SK-N-SH treated with all-trans-retinoic acid at 6 μM for 48 hours (cell line): Measurements from ENCODE around the gene LRRC7.

Source experiments
- ATAC-seq: fragments of 200-7000 bp; cut with Tn5 transposase; 3 replicates; pipeline ENCODE4 v1.9.1; 2020; ENCODE audit warnings: mild to moderate bottlenecking, moderate library complexity
- ARNTL ChIP-seq: fragments of 450-650 bp; formaldehyde crosslinking; IDR thresholded peaks from 2 replicates; pipeline ENCODE4 v1.5.0; 2020; ENCODE audit warnings: low read depth, mild to moderate bottlenecking, moderate library complexity, borderline replicate concordance
- BACH2 ChIP-seq: fragments of 250-450 bp; sonication (Bioruptor Pico); IDR thresholded peaks from 2 replicates; pipeline ENCODE4 v1.9.0; 2021; ENCODE audit warnings: mild to moderate bottlenecking, borderline replicate concordance
- CREB5 ChIP-seq: fragments of 250-450 bp; sonication (Bioruptor Pico); IDR thresholded peaks from 2 replicates; pipeline ENCODE4 v1.5.1; 2020; ENCODE audit warnings: low read depth, mild to moderate bottlenecking, moderate library complexity
- CSDC2 ChIP-seq: fragments of 250-450 bp; sonication (Bioruptor Pico); IDR thresholded peaks from 2 replicates; pipeline ENCODE4 v1.5.0; 2020; ENCODE audit warnings: mild to moderate bottlenecking, moderate library complexity
- CSRNP3 ChIP-seq: fragments of 250-450 bp; sonication (Bioruptor Pico); IDR thresholded peaks from 2 replicates; pipeline ENCODE4 v1.5.1; 2021; ENCODE audit warnings: mild to moderate bottlenecking, moderate library complexity
- ESRRG ChIP-seq: fragments of 250-450 bp; sonication (Bioruptor Pico); IDR thresholded peaks from 2 replicates; pipeline ENCODE4 v1.6.1; 2021; ENCODE audit warnings: mild to moderate bottlenecking
- GLIS3 ChIP-seq: fragments of 250-450 bp; sonication (Bioruptor Pico); IDR thresholded peaks from 2 replicates; pipeline ENCODE4 v1.5.0; 2020; ENCODE audit warnings: mild to moderate bottlenecking, moderate library complexity
- ISL1 ChIP-seq: fragments of 250-450 bp; sonication (Bioruptor Pico); IDR thresholded peaks from 2 replicates; pipeline ENCODE4 v2.1.2; 2022; ENCODE audit warnings: mild to moderate bottlenecking, moderate library complexity
- OSR1 ChIP-seq: fragments of 250-450 bp; sonication (Bioruptor Pico); IDR thresholded peaks from 2 replicates; pipeline ENCODE4 v1.8.0; 2022; ENCODE audit warnings: moderate library complexity, mild to moderate bottlenecking, inconsistent platforms
- PATZ1 ChIP-seq: fragments of 250-450 bp; sonication (Bioruptor Pico); IDR thresholded peaks from 2 replicates; pipeline ENCODE4 v1.8.0; 2020; ENCODE audit warnings: mild to moderate bottlenecking, moderate library complexity, borderline replicate concordance
- PPARA ChIP-seq: fragments of 250-450 bp; sonication (Bioruptor Pico); IDR thresholded peaks from 2 replicates; pipeline ENCODE4 v1.5.0; 2020; ENCODE audit warnings: mild to moderate bottlenecking, borderline replicate concordance
- RARB ChIP-seq: fragments of 250-450 bp; sonication (Bioruptor Pico); IDR thresholded peaks from 2 replicates; pipeline ENCODE4 v1.8.0; 2021; ENCODE audit warnings: mild to moderate bottlenecking, moderate library complexity
- SNAI2 ChIP-seq: fragments of 250-450 bp; sonication (Bioruptor Pico); IDR thresholded peaks from 2 replicates; pipeline ENCODE4 v1.5.0; 2020; ENCODE audit warnings: mild to moderate bottlenecking, moderate library complexity
- TOX ChIP-seq: fragments of 250-450 bp; sonication (Bioruptor Pico); IDR thresholded peaks from 2 replicates; pipeline ENCODE4 v1.8.0; 2021; ENCODE audit warnings: mild to moderate bottlenecking, moderate library complexity, borderline replicate concordance
- ZFP3 ChIP-seq: fragments of 250-450 bp; sonication (Bioruptor Pico); IDR thresholded peaks from 2 replicates; pipeline ENCODE4 v1.5.0; 2020; ENCODE audit warnings: mild to moderate bottlenecking, moderate library complexity
- ZFP30 ChIP-seq: fragments of 450-650 bp; formaldehyde crosslinking; IDR thresholded peaks from 2 replicates; pipeline ENCODE4 v1.5.0; 2022; ENCODE audit warnings: mild to moderate bottlenecking, moderate library complexity
- ZNF565 ChIP-seq: fragments of 450-650 bp; formaldehyde crosslinking; conservative IDR thresholded peaks from 2 replicates; pipeline ENCODE4 v1.5.0; 2020; ENCODE audit warnings: low read depth, mild to moderate bottlenecking, moderate library complexity
- ZNF70 ChIP-seq: fragments of 450-650 bp; formaldehyde crosslinking; IDR thresholded peaks from 2 replicates; pipeline ENCODE4 v1.5.0; 2020; ENCODE audit warnings: mild to moderate bottlenecking, moderate library complexity
- TF ChIP-seq, protein P1 (sequence below): fragments of 250-450 bp; sonication (Bioruptor Pico); IDR thresholded peaks from 2 replicates; pipeline ENCODE4 v1.8.0; 2021; ENCODE audit warnings: low read depth, mild to moderate bottlenecking, moderate library complexity, borderline replicate concordance

LRRC7 gene

DNA sequence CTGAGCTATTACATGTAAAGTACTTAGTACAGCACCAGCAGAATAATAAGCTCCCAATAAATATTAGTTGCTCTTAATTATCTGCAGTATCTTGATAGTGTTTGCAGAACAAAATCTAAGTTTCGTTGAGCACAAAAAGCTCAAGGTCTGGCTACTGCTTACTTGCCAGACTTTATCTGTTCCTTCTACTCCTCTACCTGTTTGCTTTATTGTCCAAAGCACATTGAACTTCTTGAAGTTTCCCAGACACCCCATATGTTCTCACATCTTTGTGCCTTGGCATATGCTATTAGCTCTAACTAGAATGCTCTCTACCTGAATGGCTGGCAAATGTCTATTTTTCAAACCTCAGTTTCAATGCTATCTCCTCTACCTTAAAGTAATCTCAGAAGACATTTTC, 582.7 kb downstream of the LRRC7 start (continued):
- TF ChIP-seq CREB5 (CRISPR knock-in tag), result no peak

DNA sequence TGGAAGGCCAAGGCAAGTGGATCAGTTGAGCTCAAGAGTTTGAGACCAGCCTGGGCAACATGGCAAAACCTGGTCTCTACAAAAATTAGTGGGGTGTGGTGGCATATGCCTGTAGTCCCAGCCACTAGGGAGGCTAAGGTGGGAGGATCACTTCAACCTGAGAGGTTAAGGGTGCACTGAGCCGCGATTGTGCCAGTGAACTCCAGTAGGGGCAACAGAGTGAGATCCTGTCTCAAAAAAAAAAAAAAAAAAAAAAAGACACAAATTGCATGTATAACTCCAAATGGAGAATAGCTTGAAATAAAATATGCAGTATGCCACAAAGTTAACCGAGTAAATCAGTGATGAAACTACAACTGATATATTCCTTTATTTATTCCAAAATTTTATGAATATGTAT, 586.0 kb downstream of the LRRC7 start:
- TF ChIP-seq ESRRG (CRISPR knock-in tag) (no peak), GLIS3 (CRISPR knock-in tag) (no peak), ISL1 (no peak), ARNTL (CRISPR knock-in tag) (no peak), ZFP3 (CRISPR knock-in tag) (no peak), CREB5 (CRISPR knock-in tag) (no peak), TOX (CRISPR knock-in tag) (no peak), CSRNP3 (CRISPR knock-in tag) (no peak), PATZ1 (CRISPR knock-in tag) (no peak), ZNF70 (CRISPR knock-in tag) (no peak), BACH2 (CRISPR knock-in tag) (no peak), ZFP30 (CRISPR knock-in tag) (no peak), RARB (no peak), PPARA (CRISPR knock-in tag) (no peak), CSDC2 (no peak)
- ATAC-seq, result no peak

DNA sequence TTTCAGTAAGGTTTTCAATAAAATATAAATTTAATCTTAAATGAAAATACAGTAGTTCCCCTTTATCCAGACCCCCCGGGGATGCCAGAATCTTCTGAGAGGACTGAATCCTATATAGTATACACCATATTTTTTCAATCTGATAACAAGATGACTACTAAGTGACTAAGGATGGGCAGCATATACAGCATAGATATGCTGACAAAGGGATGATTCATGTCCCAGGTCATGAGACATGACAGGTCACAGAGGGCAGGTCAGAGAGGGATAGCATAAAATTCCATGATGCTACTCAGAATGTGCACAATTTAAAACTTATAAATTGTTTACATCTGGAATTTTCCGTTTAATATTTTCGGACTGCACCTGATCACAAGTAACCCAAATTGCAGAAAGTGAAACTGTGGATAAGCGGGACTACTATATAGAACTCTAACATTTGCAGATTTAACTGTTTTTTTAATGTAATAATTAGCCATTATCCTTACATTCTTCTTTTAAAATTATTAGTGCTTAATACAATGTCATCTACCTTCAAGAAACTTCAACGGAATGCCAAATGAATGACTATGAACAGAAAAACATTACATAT, 588.9 kb downstream of the LRRC7 start:
- TF ChIP-seq CSDC2, result no peak
- ATAC-seq, result peak; percentile 71

DNA sequence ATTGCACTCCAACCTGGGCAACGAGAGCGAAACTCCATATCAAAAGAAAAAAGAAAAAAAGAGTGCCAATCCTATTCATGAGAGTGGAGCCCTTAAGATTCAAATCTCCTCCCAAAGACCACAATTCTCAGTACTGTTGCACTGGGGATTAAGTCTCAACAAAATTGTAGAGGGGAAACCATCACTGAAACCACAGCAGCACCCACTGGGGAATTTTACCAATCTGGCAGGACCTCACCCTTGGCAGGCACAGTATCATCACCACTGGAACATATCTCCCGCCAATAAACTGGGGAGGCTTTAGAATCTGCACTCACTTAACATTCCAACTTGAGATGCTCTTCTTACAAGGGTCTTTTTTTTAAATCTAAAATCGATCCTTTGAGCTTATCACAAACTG, 596.6 kb downstream of the LRRC7 start:
- no peak for TF ChIP-seq CSDC2
- TF ChIP-seq ESRRG (CRISPR knock-in tag), result no peak
- no peak for TF ChIP-seq ZNF565
- TF ChIP-seq CSRNP3 (CRISPR knock-in tag), result no peak
- no peak for TF ChIP-seq GLIS3 (CRISPR knock-in tag)
- TF ChIP-seq TOX (CRISPR knock-in tag), result no peak
- no peak for TF ChIP-seq ISL1
- TF ChIP-seq OSR1, result no peak
- no peak for TF ChIP-seq SNAI2 (CRISPR knock-in tag)
- no peak for TF ChIP-seq CREB5 (CRISPR knock-in tag)
- no peak for TF ChIP-seq ZNF70 (CRISPR knock-in tag)
- ATAC-seq, result no peak

DNA sequence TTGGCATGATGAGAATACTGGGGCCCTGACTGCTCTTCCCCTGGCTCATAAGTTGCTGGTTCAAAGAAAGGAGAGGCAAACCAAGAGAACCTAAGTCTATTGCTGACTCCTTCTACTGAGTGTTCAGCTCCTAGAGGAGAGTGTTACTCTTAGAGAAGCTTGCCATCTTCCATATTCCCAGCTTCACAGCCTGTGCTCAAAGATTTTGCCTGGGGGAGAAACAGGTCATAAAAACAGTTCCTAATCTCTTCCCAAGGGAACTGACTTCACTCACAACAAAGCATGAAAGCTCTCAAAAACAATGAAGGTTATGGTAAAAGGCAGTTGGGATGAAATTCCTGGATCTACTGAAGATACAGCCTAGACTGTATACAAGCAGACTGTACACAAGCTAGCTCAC, 600.6 kb downstream of the LRRC7 start:
- no peak for ATAC-seq
- TF ChIP-seq, protein P1, sequence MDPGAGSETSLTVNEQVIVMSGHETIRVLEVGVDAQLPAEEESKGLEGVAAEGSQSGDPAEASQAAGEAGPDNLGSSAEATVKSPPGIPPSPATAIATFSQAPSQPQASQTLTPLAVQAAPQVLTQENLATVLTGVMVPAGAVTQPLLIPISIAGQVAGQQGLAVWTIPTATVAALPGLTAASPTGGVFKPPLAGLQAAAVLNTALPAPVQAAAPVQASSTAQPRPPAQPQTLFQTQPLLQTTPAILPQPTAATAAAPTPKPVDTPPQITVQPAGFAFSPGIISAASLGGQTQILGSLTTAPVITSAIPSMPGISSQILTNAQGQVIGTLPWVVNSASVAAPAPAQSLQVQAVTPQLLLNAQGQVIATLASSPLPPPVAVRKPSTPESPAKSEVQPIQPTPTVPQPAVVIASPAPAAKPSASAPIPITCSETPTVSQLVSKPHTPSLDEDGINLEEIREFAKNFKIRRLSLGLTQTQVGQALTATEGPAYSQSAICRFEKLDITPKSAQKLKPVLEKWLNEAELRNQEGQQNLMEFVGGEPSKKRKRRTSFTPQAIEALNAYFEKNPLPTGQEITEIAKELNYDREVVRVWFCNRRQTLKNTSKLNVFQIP, result no peak
- TF ChIP-seq ZFP3 (CRISPR knock-in tag) (no peak), ZNF565 (no peak), TOX (CRISPR knock-in tag) (no peak), PPARA (CRISPR knock-in tag) (no peak), OSR1 (no peak), SNAI2 (CRISPR knock-in tag) (no peak)
